Mesendoderm (in vitro differentiated cells): Measurements from ENCODE around the gene PARD3.
"Not testable (repeated sequence)": the region's sequence is repeated elsewhere in the genome, so short reads cannot be mapped to it uniquely, and the experiment has no call there.

Experiments
- DNase-seq: peaks from one replicate; pipeline ENCODE4 v3.0.0; 2013
- H2AK5ac ChIP-seq: 2 replicates; pipeline ENCODE4 v1.6.1; 2013; ENCODE audit warnings: low read length, inconsistent platforms
- H2BK120ac ChIP-seq: 2 replicates; pipeline ENCODE4 v1.6.1; 2013; ENCODE audit warnings: low read depth, mild to moderate bottlenecking, low read length, moderate library complexity, mixed read lengths
- H2BK15ac ChIP-seq: replicated peaks from 2 replicates; pipeline ENCODE4 v1.6.1; 2013; ENCODE audit warnings: low read depth, mild to moderate bottlenecking, moderate library complexity
- H2BK5ac ChIP-seq: 2 replicates; pipeline ENCODE4 v1.6.1; 2013; ENCODE audit warnings: low read length, inconsistent platforms
- H3K18ac ChIP-seq: 2 replicates; pipeline ENCODE4 v1.6.1; 2013; ENCODE audit warnings: mild to moderate bottlenecking, low read length, mixed read lengths
- H3K23ac ChIP-seq: one replicate; pipeline ENCODE4 v1.6.1; 2013; ENCODE audit warnings: low read length
- H3K27ac ChIP-seq: 2 replicates; pipeline ENCODE4 v1.5.1; 2013; ENCODE audit warnings: low read depth, mild to moderate bottlenecking, inconsistent platforms, low read length, moderate library complexity
- H3K27me3 ChIP-seq: 2 replicates; pipeline ENCODE4 v1.6.1; 2013; ENCODE audit warnings: low read length, control low read depth, mild to moderate bottlenecking, inconsistent platforms; ENCODE audit not compliant: insufficient read depth, poor library complexity
- H3K36me3 ChIP-seq: 2 replicates; pipeline ENCODE4 v1.6.1; 2013; ENCODE audit warnings: low read length, inconsistent platforms; ENCODE audit not compliant: control insufficient read depth, insufficient read depth
- H3K4ac ChIP-seq: one replicate; pipeline ENCODE4 v1.6.1; 2013; ENCODE audit warnings: low read depth, mild to moderate bottlenecking, low read length, moderate library complexity
- H3K4me1 ChIP-seq: 2 replicates; pipeline ENCODE4 v1.6.1; 2013; ENCODE audit warnings: low read depth, low read length, inconsistent platforms; ENCODE audit not compliant: control insufficient read depth
- H3K4me2 ChIP-seq: 2 replicates; pipeline ENCODE4 v1.6.1; 2013; ENCODE audit warnings: low read length
- H3K4me3 ChIP-seq: 2 replicates; pipeline ENCODE4 v1.5.1; 2013; ENCODE audit warnings: mild to moderate bottlenecking, low read length
- H3K56ac ChIP-seq: one replicate; pipeline ENCODE4 v1.6.1; 2013; ENCODE audit warnings: low read length
- H3K79me1 ChIP-seq: 2 replicates; pipeline ENCODE4 v1.6.1; 2013; ENCODE audit warnings: low read length, inconsistent platforms
- H3K79me2 ChIP-seq: 2 replicates; pipeline ENCODE4 v1.6.1; 2013; ENCODE audit warnings: mild to moderate bottlenecking, low read length; ENCODE audit not compliant: control insufficient read depth, insufficient read depth
- H3K9ac ChIP-seq: 2 replicates; pipeline ENCODE4 v1.6.1; 2013; ENCODE audit warnings: low read length, inconsistent platforms
- H4K5ac ChIP-seq: one replicate; pipeline ENCODE4 v1.6.1; 2013; ENCODE audit warnings: low read length
- H4K8ac ChIP-seq: one replicate; pipeline ENCODE4 v1.6.1; 2013; ENCODE audit warnings: low read depth, mild to moderate bottlenecking, control low read depth, low read length, moderate library complexity
- WGBS: extraction: QIAGEN DNeasy Blood & Tissue Kit; methylation state at CpG from one replicate; pipeline ENCODE4 v1.1.7; 2013; ENCODE audit warnings: low lambda C conversion rate, missing lambda C conversion rate; ENCODE audit not compliant: insufficient coverage; ENCODE audit errors: extremely low coverage; 5-methylcytosine and 5-hydroxymethylcytosine counted together

PARD3 gene

GRCh38 chr10:34794835-34795234 is 20.3 kb downstream of the PARD3 start:
- Histone ChIP-seq H3K4me2 (no peak overlapping the region), H3K18ac (no peak overlapping the region), H3K9ac (no peak overlapping the region), H3K27ac (no peak overlapping the region), H4K8ac (no peak overlapping the region), H2AK5ac (no peak overlapping the region), H3K79me1 (peaks cover 30% of the 10 kb centered on the region), H3K36me3 (no peaks in the 10 kb centered on the region), H3K4me3 (no peak overlapping the region), H3K79me2 (peaks cover 76% of the 10 kb centered on the region), H2BK15ac (no peak overlapping the region), H3K4ac (no peak overlapping the region), H3K56ac (no peak overlapping the region), H3K27me3 (no peaks in the 10 kb centered on the region), H3K23ac (no peak overlapping the region), H2BK5ac (no peak overlapping the region), H4K5ac (no peak overlapping the region), H2BK120ac (no peak overlapping the region), H3K4me1 (peaks cover 3% of the 10 kb centered on the region)
- no peak for DNase-seq
- no CpG with 5 or more reads among the region's 4 CpGs for WGBS

GRCh38 chr10:34793581-34793980 is 21.5 kb downstream of the PARD3 start:
- H2AK5ac ChIP-seq, H3K4me1 ChIP-seq, H3K4me2 ChIP-seq, H3K27ac ChIP-seq, H3K4ac ChIP-seq, H3K56ac ChIP-seq, H3K18ac ChIP-seq, H3K27me3 ChIP-seq, H4K5ac ChIP-seq, H3K9ac ChIP-seq, H2BK15ac ChIP-seq, H4K8ac ChIP-seq, H2BK120ac ChIP-seq, H3K4me3 ChIP-seq, DNase-seq, H2BK5ac ChIP-seq, H3K36me3 ChIP-seq: not testable (repeated sequence)
- WGBS, result no CpG with 5 or more reads among the region's 5 CpGs
- Histone ChIP-seq H3K79me1 (peaks cover 31% of the 10 kb centered on the region), H3K23ac (peak overlapping the region; percentile 38), H3K79me2 (peaks cover 75% of the 10 kb centered on the region)

- 100% methylated on average over 2 of the region's 7 CpGs for WGBS
- Histone ChIP-seq H3K27ac (no peak overlapping the region), H3K36me3 (no peaks in the 10 kb centered on the region)
Measured at GRCh38 chr10:34792881-34793280, 22.2 kb downstream of the PARD3 start.

GRCh38 chr10:34791947-34792346 is 23.1 kb downstream of the PARD3 start:
- H3K79me1 ChIP-seq, result peaks cover 33% of the 10 kb centered on the region
- peaks cover 72% of the 10 kb centered on the region for H3K79me2 ChIP-seq
- no peaks in the 10 kb centered on the region for H3K27me3 ChIP-seq
- no peak overlapping the region for H2BK120ac ChIP-seq
- H3K23ac ChIP-seq, result no peak overlapping the region
- no peak overlapping the region for H2BK15ac ChIP-seq
- no peak overlapping the region for H2BK5ac ChIP-seq
- no peak overlapping the region for H3K56ac ChIP-seq
- no peak overlapping the region for H4K5ac ChIP-seq
- no peak overlapping the region for H3K18ac ChIP-seq
- H3K4ac ChIP-seq, result no peak overlapping the region
- no peak overlapping the region for H3K9ac ChIP-seq
- no peak overlapping the region for H3K4me3 ChIP-seq
- no peak for DNase-seq
- H3K4me2 ChIP-seq, result no peak overlapping the region
- H3K4me1 ChIP-seq, result peaks cover 3% of the 10 kb centered on the region
- H4K8ac ChIP-seq, result no peak overlapping the region
- no CpG with 5 or more reads among the region's 23 CpGs for WGBS
- H3K36me3 ChIP-seq, result no peaks in the 10 kb centered on the region
- H2AK5ac ChIP-seq, result no peak overlapping the region
- H3K27ac ChIP-seq, result no peak overlapping the region

More at GRCh38 chr10:34792881-34793280, 22.2 kb downstream of the PARD3 start:
- Histone ChIP-seq H3K9ac (no peak overlapping the region), H3K23ac (no peak overlapping the region), H3K79me2 (peaks cover 75% of the 10 kb centered on the region), H3K4me2 (no peak overlapping the region), H2BK120ac (no peak overlapping the region), H3K4ac (no peak overlapping the region), H4K8ac (no peak overlapping the region), H2AK5ac (no peak overlapping the region), H3K4me1 (peaks cover 3% of the 10 kb centered on the region), H4K5ac (no peak overlapping the region), H2BK15ac (no peak overlapping the region), H3K79me1 (peaks cover 31% of the 10 kb centered on the region), H3K18ac (no peak overlapping the region), H2BK5ac (no peak overlapping the region), H3K56ac (no peak overlapping the region), H3K4me3 (no peak overlapping the region), H3K27me3 (no peaks in the 10 kb centered on the region)
- no peak for DNase-seq

GRCh38 chr10:34791228-34791627 is 23.9 kb downstream of the PARD3 start:
- Histone ChIP-seq H4K8ac (no peak overlapping the region), H2BK120ac (no peak overlapping the region), H3K27me3 (no peaks in the 10 kb centered on the region), H2BK5ac (no peak overlapping the region), H3K79me2 (peaks cover 73% of the 10 kb centered on the region), H3K23ac (no peak overlapping the region), H3K79me1 (peaks cover 35% of the 10 kb centered on the region), H3K56ac (no peak overlapping the region), H3K4me2 (no peak overlapping the region), H3K36me3 (no peaks in the 10 kb centered on the region), H2BK15ac (no peak overlapping the region), H3K4ac (no peak overlapping the region), H3K18ac (no peak overlapping the region), H2AK5ac (no peak overlapping the region), H3K27ac (no peak overlapping the region), H4K5ac (no peak overlapping the region), H3K4me1 (peaks cover 3% of the 10 kb centered on the region), H3K9ac (no peak overlapping the region), H3K4me3 (no peak overlapping the region)
- no peak for DNase-seq
- whole genome bisulfite sequencing, result no CpG with 5 or more reads among the region's 15 CpGs

GRCh38 chr10:34789966-34790506 is 25.1 kb downstream of the PARD3 start:
- Histone ChIP-seq H4K5ac (peak overlapping the region; percentile 52), H3K79me2 (peaks cover 73% of the 10 kb centered on the region), H3K27ac (no peak overlapping the region), H4K8ac (no peak overlapping the region), H3K56ac (no peak overlapping the region), H3K4ac (no peak overlapping the region), H2AK5ac (no peak overlapping the region), H2BK15ac (no peak overlapping the region), H3K4me1 (peaks cover 3% of the 10 kb centered on the region), H2BK120ac (no peak overlapping the region), H2BK5ac (no peak overlapping the region), H3K18ac (no peak overlapping the region), H3K4me2 (no peak overlapping the region), H3K4me3 (no peak overlapping the region), H3K9ac (no peak overlapping the region), H3K23ac (peak overlapping the region; percentile 52), H3K27me3 (no peaks in the 10 kb centered on the region), H3K79me1 (peaks cover 36% of the 10 kb centered on the region), H3K36me3 (no peaks in the 10 kb centered on the region)
- no CpG with 5 or more reads among the region's 4 CpGs for WGBS
- peak; percentile 31 for DNase-seq
